Hepatocyte (in vitro differentiated cells): ENCODE data around the gene ALDH1A3.

Source experiments
- EZH2phosphoT487 ChIP-seq: fragments of 200-600 bp; sonication (generic); IDR thresholded peaks from one replicate; pipeline ENCODE4 v1.6.1; 2018; ENCODE audit warnings: antibody characterized with exemption, mild to moderate bottlenecking, low read depth, moderate library complexity; ENCODE audit not compliant: unreplicated experiment, severe bottlenecking
- TF ChIP-seq, protein P1 (sequence below): fragments of 200-600 bp; sonication (generic); IDR thresholded peaks from 2 replicates; pipeline ENCODE4 v1.5.1; 2016; ENCODE audit warnings: antibody characterized with exemption, mild to moderate bottlenecking; ENCODE audit not compliant: poor library complexity

- TF ChIP-seq, protein P1, sequence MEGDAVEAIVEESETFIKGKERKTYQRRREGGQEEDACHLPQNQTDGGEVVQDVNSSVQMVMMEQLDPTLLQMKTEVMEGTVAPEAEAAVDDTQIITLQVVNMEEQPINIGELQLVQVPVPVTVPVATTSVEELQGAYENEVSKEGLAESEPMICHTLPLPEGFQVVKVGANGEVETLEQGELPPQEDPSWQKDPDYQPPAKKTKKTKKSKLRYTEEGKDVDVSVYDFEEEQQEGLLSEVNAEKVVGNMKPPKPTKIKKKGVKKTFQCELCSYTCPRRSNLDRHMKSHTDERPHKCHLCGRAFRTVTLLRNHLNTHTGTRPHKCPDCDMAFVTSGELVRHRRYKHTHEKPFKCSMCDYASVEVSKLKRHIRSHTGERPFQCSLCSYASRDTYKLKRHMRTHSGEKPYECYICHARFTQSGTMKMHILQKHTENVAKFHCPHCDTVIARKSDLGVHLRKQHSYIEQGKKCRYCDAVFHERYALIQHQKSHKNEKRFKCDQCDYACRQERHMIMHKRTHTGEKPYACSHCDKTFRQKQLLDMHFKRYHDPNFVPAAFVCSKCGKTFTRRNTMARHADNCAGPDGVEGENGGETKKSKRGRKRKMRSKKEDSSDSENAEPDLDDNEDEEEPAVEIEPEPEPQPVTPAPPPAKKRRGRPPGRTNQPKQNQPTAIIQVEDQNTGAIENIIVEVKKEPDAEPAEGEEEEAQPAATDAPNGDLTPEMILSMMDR, result no peak
- TF ChIP-seq EZH2phosphoT487, result no peak
Observed at GRCh38 chr15:100919481-100920405, 40.1 kb downstream of the ALDH1A3 start.
